ENCODE data around the gene GPR89A. TPM values are rescaled to one million over a fixed set of nuclear protein-coding genes. Genes with fewer than 3 reads are reported as not detected.

The GPR89A gene
- total and polyA plus RNA-seq, 2 donors (not counting 1 experiment from before 2014, with no cell fraction given), result 23.6 to 25.4 TPM

DNA sequence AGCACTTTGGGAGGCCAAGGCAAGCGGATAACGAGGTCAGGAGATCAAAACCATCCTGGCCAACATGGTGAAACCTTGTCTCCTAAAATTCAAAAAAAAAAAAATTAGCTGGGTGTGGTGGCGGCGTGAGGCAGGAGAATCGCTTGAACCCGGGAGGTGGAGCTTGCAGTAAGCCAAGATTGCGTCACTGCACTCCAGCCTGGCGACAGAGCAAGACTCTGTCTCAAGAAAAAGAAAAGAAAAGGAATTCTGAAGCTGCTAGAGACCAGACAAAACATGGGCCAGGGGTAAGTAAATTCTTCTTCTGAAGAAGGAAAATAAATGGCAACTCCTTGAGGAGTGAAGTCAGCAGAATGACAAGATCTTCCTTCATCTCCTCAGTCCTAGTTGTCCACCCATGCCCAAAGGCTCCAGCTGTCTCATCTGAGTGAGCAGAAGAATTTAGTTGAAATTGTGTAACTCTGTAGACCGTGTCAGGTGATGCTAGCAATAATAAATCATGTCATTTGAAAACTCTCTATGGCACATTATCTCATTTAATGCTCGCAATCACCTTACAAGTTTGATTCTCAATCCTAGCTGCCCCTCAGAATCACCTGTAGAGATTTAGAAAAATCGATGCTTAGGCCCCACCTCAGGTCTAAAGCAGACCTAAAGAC lies 85.1 kb downstream of the GPR89A start:
- Histone ChIP-seq H3K4me2 (ENCODE audit: extremely low read depth, insufficient read depth, low read length) (no peak overlapping the region), H3K4me3 (replicated peaks in 1 of 4; ENCODE audit: control extremely low read depth in 1 of 4, insufficient read depth in 1 of 4, low read depth in 3 of 4, low read length in 4 of 4) (no peak overlapping the region), H3K4me1 (ENCODE audit: control insufficient read depth, extremely low read depth, insufficient read depth, low read length) (peaks cover 4% of the 10 kb centered on the region), H2AFZ (ENCODE audit: low read length) (no peak overlapping the region), H3K36me3 (ENCODE audit: control insufficient read depth, insufficient read depth, low read length) (no peaks in the 10 kb centered on the region), H3K27ac (ENCODE audit: insufficient read depth, low read length) (no peak overlapping the region), H3K9ac (ENCODE audit: insufficient read depth, low read length) (no peak overlapping the region), H3K79me2 (ENCODE audit: control insufficient read depth, insufficient read depth, low read length) (no peaks in the 10 kb centered on the region), H3K27me3 (ENCODE audit: control insufficient read depth, insufficient read depth, low read length) (no peaks in the 10 kb centered on the region), H3K9me3 (ENCODE audit: control insufficient read depth, insufficient read depth, low read depth, low read length) (no peaks in the 10 kb centered on the region), H4K20me1 (ENCODE audit: control insufficient read depth, extremely low read depth, insufficient read depth, low read length) (no peaks in the 10 kb centered on the region)
- TF ChIP-seq, protein P1, sequence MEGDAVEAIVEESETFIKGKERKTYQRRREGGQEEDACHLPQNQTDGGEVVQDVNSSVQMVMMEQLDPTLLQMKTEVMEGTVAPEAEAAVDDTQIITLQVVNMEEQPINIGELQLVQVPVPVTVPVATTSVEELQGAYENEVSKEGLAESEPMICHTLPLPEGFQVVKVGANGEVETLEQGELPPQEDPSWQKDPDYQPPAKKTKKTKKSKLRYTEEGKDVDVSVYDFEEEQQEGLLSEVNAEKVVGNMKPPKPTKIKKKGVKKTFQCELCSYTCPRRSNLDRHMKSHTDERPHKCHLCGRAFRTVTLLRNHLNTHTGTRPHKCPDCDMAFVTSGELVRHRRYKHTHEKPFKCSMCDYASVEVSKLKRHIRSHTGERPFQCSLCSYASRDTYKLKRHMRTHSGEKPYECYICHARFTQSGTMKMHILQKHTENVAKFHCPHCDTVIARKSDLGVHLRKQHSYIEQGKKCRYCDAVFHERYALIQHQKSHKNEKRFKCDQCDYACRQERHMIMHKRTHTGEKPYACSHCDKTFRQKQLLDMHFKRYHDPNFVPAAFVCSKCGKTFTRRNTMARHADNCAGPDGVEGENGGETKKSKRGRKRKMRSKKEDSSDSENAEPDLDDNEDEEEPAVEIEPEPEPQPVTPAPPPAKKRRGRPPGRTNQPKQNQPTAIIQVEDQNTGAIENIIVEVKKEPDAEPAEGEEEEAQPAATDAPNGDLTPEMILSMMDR (conservative IDR thresholded peaks at IDR 0.05 in 1 of 2, IDR thresholded peaks at IDR 0.05 in 1 of 2; ENCODE audit: low read depth in 1 of 2, low read length in 2 of 2), result no peak
- TF ChIP-seq EZH2 (IDR thresholded peaks at IDR 0.05; ENCODE audit: low read length, missing control alignments), result no peak
- no peak for DNase-seq (ENCODE audit: low read depth in 2 of 2)

DNA sequence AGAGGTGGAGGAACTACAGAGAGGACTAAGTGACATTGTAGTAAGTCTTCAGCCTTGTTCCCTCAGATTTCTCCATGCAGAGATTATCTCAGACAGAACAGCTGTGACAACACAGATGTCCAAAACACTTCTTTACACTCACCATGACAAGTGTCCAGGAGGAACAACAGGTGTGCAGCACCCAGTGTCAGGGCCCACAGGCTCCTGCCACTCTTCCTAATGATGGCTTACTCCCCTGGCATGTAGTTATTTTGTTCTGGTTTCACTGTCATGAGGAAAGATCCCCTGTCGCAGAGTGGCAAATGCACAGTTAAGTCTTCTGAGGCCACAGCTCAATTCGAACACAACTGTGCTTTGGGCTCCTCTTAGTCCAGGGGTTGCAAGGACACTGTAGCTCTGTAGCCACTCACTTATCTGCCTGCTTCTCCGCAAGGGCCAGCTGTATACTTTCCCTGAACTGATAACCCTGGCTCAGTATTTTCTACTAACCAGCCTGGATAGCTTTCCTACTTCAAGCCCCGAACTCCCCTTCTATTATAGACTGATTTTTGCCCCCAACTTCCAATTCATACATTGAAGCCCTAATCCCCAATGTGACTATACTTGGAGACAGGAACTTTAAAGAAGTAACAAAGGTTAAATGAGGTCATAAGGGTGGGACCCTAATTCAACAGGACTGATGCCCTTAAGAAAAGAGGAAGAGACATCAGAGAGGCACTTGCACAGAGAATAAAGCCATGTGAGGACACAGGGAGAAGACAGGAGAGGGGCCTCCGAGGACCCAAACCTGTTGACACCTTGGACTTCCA lies 88.2 kb downstream of the GPR89A start:
- Histone ChIP-seq H2AFZ (ENCODE audit: low read length) (no peak overlapping the region), H4K20me1 (ENCODE audit: control insufficient read depth, extremely low read depth, insufficient read depth, low read length) (no peaks in the 10 kb centered on the region), H3K4me3 (replicated peaks in 1 of 4; ENCODE audit: control extremely low read depth in 1 of 4, insufficient read depth in 1 of 4, low read depth in 3 of 4, low read length in 4 of 4) (no peak overlapping the region), H3K27me3 (ENCODE audit: control insufficient read depth, insufficient read depth, low read length) (no peaks in the 10 kb centered on the region), H3K36me3 (ENCODE audit: control insufficient read depth, insufficient read depth, low read length) (no peaks in the 10 kb centered on the region), H3K27ac (ENCODE audit: insufficient read depth, low read length) (no peak overlapping the region), H3K4me2 (ENCODE audit: extremely low read depth, insufficient read depth, low read length) (no peak overlapping the region), H3K4me1 (ENCODE audit: control insufficient read depth, extremely low read depth, insufficient read depth, low read length) (peaks cover 2% of the 10 kb centered on the region), H3K9ac (ENCODE audit: insufficient read depth, low read length) (no peak overlapping the region), H3K79me2 (ENCODE audit: control insufficient read depth, insufficient read depth, low read length) (no peaks in the 10 kb centered on the region), H3K9me3 (ENCODE audit: control insufficient read depth, insufficient read depth, low read depth, low read length) (no peaks in the 10 kb centered on the region)
- no peak for DNase-seq (ENCODE audit: low read depth in 2 of 2)
- TF ChIP-seq EZH2 (IDR thresholded peaks at IDR 0.05; ENCODE audit: low read length, missing control alignments), result no peak

DNA sequence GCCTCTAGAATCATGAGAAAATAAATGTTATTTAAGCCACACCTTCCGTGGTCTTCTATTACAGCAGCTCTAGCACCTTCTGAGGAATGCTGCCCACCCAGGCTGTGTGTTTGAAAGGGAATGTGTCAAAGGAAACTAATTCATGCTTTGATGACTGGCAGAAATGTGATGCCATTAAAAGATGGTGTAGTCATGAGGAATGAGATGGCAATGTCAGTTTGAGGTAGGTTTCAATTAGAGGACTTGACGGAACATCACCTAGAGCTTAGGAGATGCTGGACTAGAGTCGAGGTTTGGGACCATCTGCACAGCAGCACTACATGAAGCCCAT lies 88.8 kb downstream of the GPR89A start:
- Histone ChIP-seq H3K9ac (ENCODE audit: insufficient read depth, low read length) (no peak overlapping the region), H3K36me3 (ENCODE audit: control insufficient read depth, insufficient read depth, low read length) (no peaks in the 10 kb centered on the region), H3K27me3 (ENCODE audit: control insufficient read depth, insufficient read depth, low read length) (no peaks in the 10 kb centered on the region), H3K79me2 (ENCODE audit: control insufficient read depth, insufficient read depth, low read length) (no peaks in the 10 kb centered on the region), H4K20me1 (ENCODE audit: control insufficient read depth, extremely low read depth, insufficient read depth, low read length) (no peaks in the 10 kb centered on the region), H3K27ac (ENCODE audit: insufficient read depth, low read length) (no peak overlapping the region), H3K4me2 (ENCODE audit: extremely low read depth, insufficient read depth, low read length) (no peak overlapping the region), H3K4me1 (ENCODE audit: control insufficient read depth, extremely low read depth, insufficient read depth, low read length) (no peaks in the 10 kb centered on the region), H3K4me3 (replicated peaks in 1 of 4; ENCODE audit: control extremely low read depth in 1 of 4, insufficient read depth in 1 of 4, low read depth in 3 of 4, low read length in 4 of 4) (no peak overlapping the region), H3K9me3 (ENCODE audit: control insufficient read depth, insufficient read depth, low read depth, low read length) (no peaks in the 10 kb centered on the region), H2AFZ (ENCODE audit: low read length) (no peak overlapping the region)
- TF ChIP-seq EZH2 (IDR thresholded peaks at IDR 0.05; ENCODE audit: low read length, missing control alignments), result no peak
- TF ChIP-seq, protein P1 (conservative IDR thresholded peaks at IDR 0.05 in 1 of 2, IDR thresholded peaks at IDR 0.05 in 1 of 2; ENCODE audit: low read depth in 1 of 2, low read length in 2 of 2), result no peak
- DNase-seq (ENCODE audit: low read depth in 2 of 2), result no peak

Data from fibroblast of lung (primary cell).